Measurements from ENCODE around the gene ARRDC1. TPM values are rescaled to one million over a fixed set of nuclear protein-coding genes. Genes with fewer than 3 reads are reported as not detected.

Gene ARRDC1
- total RNA-seq, result 21.7 and 25.4 TPM in 2 replicates

GRCh38 chr9:137605121-137606004 lies at the start of gene ARRDC1:
TSS of gene ARRDC1 (plus strand) at chr9:137605686. CDS start at chr9:137605718, 32 bp downstream.

GRCh38 chr9:137578518-137579258 lies 26.8 kb upstream of the ARRDC1 start, which contains the start of gene DPH7:
TSS of gene DPH7 (minus strand) at chr9:137578925. CDS start at chr9:137578777, 148 bp downstream.

GRCh38 chr9:137590469-137591383 lies 14.8 kb upstream of the ARRDC1 start, which contains the start of gene ZMYND19:
TSS of gene ZMYND19 (minus strand) at chr9:137590512. CDS start at chr9:137590263, 249 bp downstream.

GRCh38 chr9:137618105-137619067 lies 12.9 kb downstream of the ARRDC1 start, which contains the start of gene EHMT1:
TSS of gene EHMT1 (plus strand) at chr9:137619005. CDS start at chr9:137619029, 24 bp downstream.

Small RNAs within 50 kb of the gene (small RNA-seq; reads per million reads assigned to genes)
- not detected for gene RF00017

Other genes with a start within 250 kb of the ARRDC1 start
- 4.0 and 4.3 TPM in 2 replicates for gene EXD3, start 182.5 kb upstream of the ARRDC1 start, total RNA-seq
- 0.20 and 0.37 TPM in 2 replicates for gene NOXA1, start 182.3 kb upstream of the ARRDC1 start, total RNA-seq
- gene ENTPD8, start 164.3 kb upstream of the ARRDC1 start, total RNA-seq, result not detected in 2 replicates
- 31.2 and 34.6 TPM in 2 replicates for gene NSMF, start 146.4 kb upstream of the ARRDC1 start, total RNA-seq
- gene PNPLA7, start 55.3 kb upstream of the ARRDC1 start, total RNA-seq, result 0.98 and 1.1 TPM in 2 replicates
- 36.2 and 50.0 TPM in 2 replicates for gene MRPL41, start 53.8 kb upstream of the ARRDC1 start, total RNA-seq
- 14.7 and 21.9 TPM in 2 replicates for gene DPH7, start 26.8 kb upstream of the ARRDC1 start, total RNA-seq
- gene ZMYND19, start 15.2 kb upstream of the ARRDC1 start, total RNA-seq, result 14.7 and 29.1 TPM in 2 replicates
- gene EHMT1, start 13.3 kb downstream of the ARRDC1 start, total RNA-seq, result 30.1 and 46.7 TPM in 2 replicates